GM20431 (cell line): ENCODE data around the gene RPL9.
"Not testable (repeated sequence)": the region's sequence is repeated elsewhere in the genome, so short reads cannot be mapped to it uniquely, and the experiment has no call there.

Experiments used
- in situ Hi-C: fragments of 300-500 bp; cut with MseI, MboI; formaldehyde crosslinking; loops from one replicate; pipeline ENCODE4 v1.15.0; 2020; ENCODE audit warnings: low sequenced_read_pairs; ENCODE audit not compliant: unreplicated experiment

Gene RPL9

GRCh38 chr4:39469429-39470077 is 10.8 kb upstream of the RPL9 start:
- in situ Hi-C loops, result no loop called here

GRCh38 chr4:39467464-39467863 is 8.7 kb upstream of the RPL9 start:
- in situ Hi-C loops, result no loop called here

- in situ Hi-C loops, result no loop called here
Observed at GRCh38 chr4:39466747-39467146, 8.0 kb upstream of the RPL9 start.

- in situ Hi-C loops, result no loop called here
Observed at GRCh38 chr4:39464886-39465501, 6.3 kb upstream of the RPL9 start.

- in situ Hi-C loops, result not testable (repeated sequence)
Observed at GRCh38 chr4:39458161-39458504, 589 bp downstream of the RPL9 start.

- in situ Hi-C loops, result no loop called here
Observed at GRCh38 chr4:39456946-39457763, 1.6 kb downstream of the RPL9 start.

GRCh38 chr4:39455486-39455885 is 3.2 kb downstream of the RPL9 start:
- in situ Hi-C loops, result no loop called here

GRCh38 chr4:39453738-39454137 is 5.0 kb downstream of the RPL9 start:
- in situ Hi-C loops, result no loop called here

GRCh38 chr4:39452860-39453587 is 5.7 kb downstream of the RPL9 start:
- in situ Hi-C loops, result no loop called here

- in situ Hi-C loops, result no loop called here
Observed at GRCh38 chr4:39452153-39452859, 6.4 kb downstream of the RPL9 start.

- in situ Hi-C loops, result no loop called here
Observed at GRCh38 chr4:39451423-39452023, 7.2 kb downstream of the RPL9 start.

GRCh38 chr4:39450618-39451017 is 8.1 kb downstream of the RPL9 start:
- in situ Hi-C loops, result no loop called here

- in situ Hi-C loops, result loop anchor here (25.0 kb wide), 1 partner anchor 535 kb away; no protein-coding TSS in a partner anchor
Observed at GRCh38 chr4:39446842-39447573, 11.7 kb downstream of the RPL9 start.

- in situ Hi-C loops, result loop anchor here (25.0 kb wide), 1 partner anchor 534 kb away; no protein-coding TSS in a partner anchor
Observed at GRCh38 chr4:39446483-39446841, 12.3 kb downstream of the RPL9 start.

- in situ Hi-C loops, result loop anchor here (25.0 kb wide), 1 partner anchor 531 kb away; no protein-coding TSS in a partner anchor
Observed at GRCh38 chr4:39442998-39443397, 15.7 kb downstream of the RPL9 start.

- in situ Hi-C loops, result loop anchor here (25.0 kb wide), 1 partner anchor 529 kb away; no protein-coding TSS in a partner anchor
Observed at GRCh38 chr4:39441593-39441992, 17.1 kb downstream of the RPL9 start.

- in situ Hi-C loops, result loop anchor here (25.0 kb wide), 1 partner anchor 524 kb away; no protein-coding TSS in a partner anchor
Observed at GRCh38 chr4:39435659-39436563, 22.8 kb downstream of the RPL9 start.
